Measurements from ENCODE around the gene KCNMA1.

KCNMA1 gene

DNA sequence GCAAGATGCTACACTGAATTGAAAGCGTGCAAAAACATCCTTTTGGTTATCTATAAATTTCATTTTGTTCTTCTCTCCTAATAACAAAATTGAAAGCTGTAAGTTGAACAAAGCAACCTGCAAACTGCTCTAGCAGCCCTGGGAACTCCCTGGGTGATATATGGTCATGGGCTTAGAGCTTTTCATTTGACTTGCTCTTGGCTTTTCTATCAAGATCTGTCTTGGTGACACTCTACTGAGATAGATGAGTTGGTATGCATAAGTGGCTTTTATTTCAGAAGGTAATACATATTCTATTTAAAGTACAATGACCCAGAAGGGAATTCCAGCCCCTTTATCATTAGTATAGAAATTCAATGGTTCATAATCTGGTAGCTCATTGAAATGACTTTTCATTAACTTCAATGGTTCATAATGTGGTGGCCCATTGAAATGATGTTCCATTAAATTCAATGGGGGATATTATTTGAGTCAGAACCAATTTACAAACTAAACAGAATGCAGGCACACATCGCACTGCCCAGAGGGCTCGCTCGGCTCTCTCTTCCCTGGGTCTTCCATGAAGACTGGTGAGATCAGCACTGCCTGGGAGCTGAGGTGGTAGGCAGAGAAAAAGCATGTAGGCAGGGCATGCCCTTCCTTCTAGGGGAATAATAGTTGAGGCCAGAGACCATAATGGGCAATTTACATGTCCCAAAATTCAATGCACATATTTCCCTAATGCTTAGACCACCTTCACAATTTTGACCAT, 10.1 kb upstream of the KCNMA1 start:
- Mint-ChIP-seq H3K27me3 (peaks cover 7% of the 10 kb centered on the region), H3K27ac (no peak overlapping the region), H3K4me1 (no peaks in the 10 kb centered on the region)

DNA sequence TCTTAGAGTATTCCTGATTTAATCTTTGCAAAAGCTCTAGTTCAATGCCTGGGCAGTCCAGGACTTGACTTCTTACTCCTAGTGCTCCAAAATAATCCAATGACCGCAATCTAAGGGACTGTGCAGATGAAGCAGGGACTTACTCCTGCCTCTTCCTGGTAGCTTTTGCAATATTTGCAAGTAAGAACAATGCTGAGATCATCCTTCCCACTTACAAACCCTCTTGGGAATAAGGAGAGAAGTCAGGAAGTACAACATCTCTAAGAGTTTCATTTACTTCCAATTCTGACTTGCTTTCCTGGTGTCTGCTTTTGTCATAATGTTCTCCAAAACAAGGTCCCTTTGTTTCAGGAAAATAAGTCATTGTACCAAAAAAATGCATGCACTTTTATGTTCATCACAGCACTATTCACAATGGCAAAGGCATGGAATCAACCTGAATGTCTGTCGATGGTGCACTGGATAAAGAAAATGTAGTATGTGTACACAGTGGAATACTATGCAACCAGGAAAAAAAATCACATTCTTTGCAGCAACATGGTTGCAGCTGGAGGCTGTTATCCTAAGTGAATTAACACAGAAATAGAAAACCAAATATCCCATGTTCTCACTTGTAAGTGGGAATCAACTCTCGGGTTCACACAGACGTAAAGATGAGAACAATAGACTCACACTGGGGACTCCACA, 7.1 kb upstream of the KCNMA1 start:
- ATAC-seq (no peak), DNase-seq (no peak)
- H3K36me3 Mint-ChIP-seq (ENCODE audit: low read depth) = no peaks in the 10 kb centered on the region
- peaks cover 26% of the 10 kb centered on the region for H3K27me3 Mint-ChIP-seq
- H3K27ac Mint-ChIP-seq = no peak overlapping the region
- H3K4me1 Mint-ChIP-seq = no peaks in the 10 kb centered on the region
- no peak overlapping the region for H3K4me3 Mint-ChIP-seq
- H3K9me3 Mint-ChIP-seq = no peaks in the 10 kb centered on the region

More for the DNA sequence above, 10.1 kb upstream of the KCNMA1 start:
- Mint-ChIP-seq H3K4me3 (no peak overlapping the region), H3K36me3 (ENCODE audit: low read depth) (no peaks in the 10 kb centered on the region), H3K9me3 (peaks cover 6% of the 10 kb centered on the region)
- DNase-seq = no peak
- ATAC-seq = no peak

GRCh38 chr10:77643795-77644468, 6.3 kb upstream of the KCNMA1 start:
- peaks cover 1% of the 10 kb centered on the region for H3K4me1 Mint-ChIP-seq
- no peak overlapping the region for H3K27ac Mint-ChIP-seq
- peaks cover 34% of the 10 kb centered on the region for H3K27me3 Mint-ChIP-seq
- DNase-seq = peak; percentile 17
- no peak for ATAC-seq
- H3K9me3 Mint-ChIP-seq = no peaks in the 10 kb centered on the region
- no peaks in the 10 kb centered on the region for H3K36me3 Mint-ChIP-seq (ENCODE audit: low read depth)
- no peak overlapping the region for H3K4me3 Mint-ChIP-seq

GRCh38 chr10:77641788-77642397, 4.3 kb upstream of the KCNMA1 start:
- Mint-ChIP-seq H3K27ac (no peak overlapping the region), H3K27me3 (peaks cover 42% of the 10 kb centered on the region), H3K36me3 (ENCODE audit: low read depth) (no peaks in the 10 kb centered on the region)

GRCh38 chr10:77641344-77641743, 3.7 kb upstream of the KCNMA1 start:
- peaks cover 47% of the 10 kb centered on the region for H3K27me3 Mint-ChIP-seq
- H3K4me1 Mint-ChIP-seq = peaks cover 4% of the 10 kb centered on the region
- no peaks in the 10 kb centered on the region for H3K36me3 Mint-ChIP-seq (ENCODE audit: low read depth)
- ATAC-seq (no peak), DNase-seq (no peak)
- H3K27ac Mint-ChIP-seq = no peak overlapping the region
- no peaks in the 10 kb centered on the region for H3K9me3 Mint-ChIP-seq
- H3K4me3 Mint-ChIP-seq = no peak overlapping the region

More at GRCh38 chr10:77641788-77642397, 4.3 kb upstream of the KCNMA1 start:
- Mint-ChIP-seq H3K4me1 (peaks cover 4% of the 10 kb centered on the region), H3K4me3 (no peak overlapping the region), H3K9me3 (no peaks in the 10 kb centered on the region)
- peak; percentile 49 for DNase-seq
- ATAC-seq = no peak

GRCh38 chr10:77640167-77640566, 2.6 kb upstream of the KCNMA1 start:
- no peaks in the 10 kb centered on the region for H3K36me3 Mint-ChIP-seq (ENCODE audit: low read depth)
- H3K4me3 Mint-ChIP-seq = no peak overlapping the region
- ATAC-seq = no peak
- H3K4me1 Mint-ChIP-seq = peaks cover 4% of the 10 kb centered on the region
- no peak overlapping the region for H3K27ac Mint-ChIP-seq
- H3K9me3 Mint-ChIP-seq = no peaks in the 10 kb centered on the region
- no peak for DNase-seq
- peaks cover 53% of the 10 kb centered on the region for H3K27me3 Mint-ChIP-seq

DNA sequence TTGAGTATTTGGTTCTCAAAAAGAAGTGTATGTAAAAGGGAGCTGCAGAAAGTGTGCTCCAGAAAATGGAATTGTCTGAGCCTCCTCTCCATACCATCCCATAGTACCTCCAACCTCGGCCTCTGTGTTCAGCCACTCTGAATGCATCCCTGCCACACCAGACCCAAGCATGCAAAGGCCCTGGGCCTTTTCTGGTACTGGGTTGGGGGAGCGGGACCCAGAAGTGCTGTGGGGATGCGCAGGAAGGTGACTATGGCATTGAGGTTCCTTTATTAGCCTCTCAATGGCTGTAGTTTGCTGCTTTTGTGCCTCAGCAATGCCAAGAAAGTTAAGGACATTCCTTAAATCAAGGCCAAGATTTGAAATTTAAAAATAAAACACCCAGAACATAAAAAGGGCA, 2.1 kb upstream of the KCNMA1 start:
- Mint-ChIP-seq H3K36me3 (ENCODE audit: low read depth) (no peaks in the 10 kb centered on the region), H3K4me1 (peaks cover 4% of the 10 kb centered on the region), H3K4me3 (no peak overlapping the region), H3K9me3 (no peaks in the 10 kb centered on the region), H3K27me3 (peaks cover 54% of the 10 kb centered on the region), H3K27ac (no peak overlapping the region)
- DNase-seq (no peak), ATAC-seq (no peak)

DNA sequence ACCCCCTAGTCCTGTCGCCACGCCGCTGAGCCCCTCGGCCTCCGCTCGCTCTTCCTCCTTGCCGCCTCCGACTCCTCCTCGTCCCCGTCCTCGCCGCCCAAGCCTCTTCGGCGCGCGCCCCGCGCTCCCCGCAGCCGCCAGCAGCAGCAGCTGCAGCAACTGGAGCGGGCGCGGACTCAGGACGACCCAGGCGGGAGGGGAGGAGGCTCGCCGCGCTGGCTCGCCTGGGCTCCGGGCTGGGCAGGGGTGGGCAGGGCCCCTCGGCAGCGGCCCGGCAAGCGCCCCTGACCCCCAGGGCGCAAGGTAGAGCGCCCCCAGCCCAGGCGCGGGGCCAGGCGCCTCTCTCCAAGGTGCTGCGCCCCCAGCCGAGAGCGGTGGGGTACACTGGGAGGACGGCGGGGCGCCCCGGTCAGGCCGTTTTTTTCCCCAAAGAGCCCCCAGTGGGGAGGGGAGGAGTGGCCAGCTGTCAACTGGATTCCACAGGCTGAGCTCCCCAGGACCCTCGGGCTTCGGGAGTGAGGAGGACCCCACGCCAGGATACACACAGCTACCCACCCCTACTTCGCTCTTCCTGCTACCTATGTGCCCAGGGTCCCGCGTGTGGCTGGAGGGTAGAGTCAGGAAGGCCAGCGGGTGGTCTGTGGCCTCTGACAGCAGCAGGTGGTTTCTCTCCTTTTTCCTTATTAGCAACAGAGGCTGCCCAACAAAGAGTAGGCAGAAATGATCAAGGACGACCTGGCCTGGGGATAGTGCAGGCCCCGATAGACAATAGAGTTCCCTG, 903 bp upstream of the KCNMA1 start:
- H3K4me3 Mint-ChIP-seq = peak overlapping the region; percentile 51
- no peak overlapping the region for H3K27ac Mint-ChIP-seq
- H3K9me3 Mint-ChIP-seq = no peaks in the 10 kb centered on the region
- no peak for DNase-seq
- H3K36me3 Mint-ChIP-seq (ENCODE audit: low read depth) = no peaks in the 10 kb centered on the region
- H3K4me1 Mint-ChIP-seq = peaks cover 4% of the 10 kb centered on the region
- H3K27me3 Mint-ChIP-seq = peaks cover 65% of the 10 kb centered on the region
- ATAC-seq = no peak

GRCh38 chr10:77636967-77637531, 559 bp downstream of the KCNMA1 start:
- peaks cover 4% of the 10 kb centered on the region for H3K4me1 Mint-ChIP-seq
- no peaks in the 10 kb centered on the region for H3K9me3 Mint-ChIP-seq
- DNase-seq (no peak), ATAC-seq (no peak)
- peak overlapping the region; percentile 64 for H3K4me3 Mint-ChIP-seq
- peaks cover 70% of the 10 kb centered on the region for H3K27me3 Mint-ChIP-seq
- H3K36me3 Mint-ChIP-seq (ENCODE audit: low read depth) = no peaks in the 10 kb centered on the region
- H3K27ac Mint-ChIP-seq = no peak overlapping the region

- ATAC-seq (no peak), DNase-seq (no peak)
- no peak overlapping the region for H3K4me3 Mint-ChIP-seq
- peaks cover 4% of the 10 kb centered on the region for H3K4me1 Mint-ChIP-seq
- no peaks in the 10 kb centered on the region for H3K9me3 Mint-ChIP-seq
- peaks cover 64% of the 10 kb centered on the region for H3K27me3 Mint-ChIP-seq
- H3K36me3 Mint-ChIP-seq (ENCODE audit: low read depth) = no peaks in the 10 kb centered on the region
- H3K27ac Mint-ChIP-seq = no peak overlapping the region
Measured at GRCh38 chr10:77636282-77636966, 1.2 kb downstream of the KCNMA1 start.

GRCh38 chr10:77635402-77636227, 2.0 kb downstream of the KCNMA1 start:
- no peaks in the 10 kb centered on the region for H3K9me3 Mint-ChIP-seq
- H3K27ac Mint-ChIP-seq = no peak overlapping the region
- H3K4me1 Mint-ChIP-seq = peaks cover 4% of the 10 kb centered on the region
- DNase-seq (no peak), ATAC-seq (no peak)
- H3K36me3 Mint-ChIP-seq (ENCODE audit: low read depth) = no peaks in the 10 kb centered on the region
- no peak overlapping the region for H3K4me3 Mint-ChIP-seq
- H3K27me3 Mint-ChIP-seq = peaks cover 56% of the 10 kb centered on the region

DNA sequence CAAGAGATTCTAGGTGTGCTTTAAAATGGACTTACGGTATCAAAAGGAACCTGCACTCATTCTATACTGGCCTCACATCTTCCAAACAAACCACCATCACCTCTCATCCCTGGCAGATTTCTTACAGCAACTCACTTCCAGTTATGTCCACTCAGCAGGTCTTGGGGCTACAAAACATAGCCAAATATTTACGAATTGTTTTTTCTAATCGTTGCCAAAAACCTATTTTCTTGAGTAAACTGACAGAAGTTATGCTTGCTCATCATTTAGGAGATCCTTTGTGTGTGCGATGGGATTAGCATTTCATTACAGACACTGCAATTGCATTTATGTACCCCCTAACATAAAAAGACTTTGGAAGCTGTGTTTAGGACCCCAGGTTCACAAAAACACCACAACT, 2.7 kb downstream of the KCNMA1 start:
- peaks cover 49% of the 10 kb centered on the region for H3K27me3 Mint-ChIP-seq
- no peak overlapping the region for H3K27ac Mint-ChIP-seq
- no peaks in the 10 kb centered on the region for H3K36me3 Mint-ChIP-seq (ENCODE audit: low read depth)
- ATAC-seq = no peak
- no peak for DNase-seq
- H3K4me3 Mint-ChIP-seq = no peak overlapping the region
- H3K4me1 Mint-ChIP-seq = peaks cover 4% of the 10 kb centered on the region
- H3K9me3 Mint-ChIP-seq = no peaks in the 10 kb centered on the region

- H3K36me3 Mint-ChIP-seq (ENCODE audit: low read depth) = no peaks in the 10 kb centered on the region
- peaks cover 36% of the 10 kb centered on the region for H3K27me3 Mint-ChIP-seq
- no peak for ATAC-seq
- DNase-seq = no peak
- H3K27ac Mint-ChIP-seq = no peak overlapping the region
- H3K4me1 Mint-ChIP-seq = no peaks in the 10 kb centered on the region
- H3K4me3 Mint-ChIP-seq = no peak overlapping the region
- no peaks in the 10 kb centered on the region for H3K9me3 Mint-ChIP-seq
Measured at GRCh38 chr10:77633376-77633775, 4.2 kb downstream of the KCNMA1 start.
